ENCODE results near the gene CEBPZOS.
A peak's percentile ranks its signal among the peaks of the same experiment; 100 is the strongest.

The CEBPZOS gene

DNA sequence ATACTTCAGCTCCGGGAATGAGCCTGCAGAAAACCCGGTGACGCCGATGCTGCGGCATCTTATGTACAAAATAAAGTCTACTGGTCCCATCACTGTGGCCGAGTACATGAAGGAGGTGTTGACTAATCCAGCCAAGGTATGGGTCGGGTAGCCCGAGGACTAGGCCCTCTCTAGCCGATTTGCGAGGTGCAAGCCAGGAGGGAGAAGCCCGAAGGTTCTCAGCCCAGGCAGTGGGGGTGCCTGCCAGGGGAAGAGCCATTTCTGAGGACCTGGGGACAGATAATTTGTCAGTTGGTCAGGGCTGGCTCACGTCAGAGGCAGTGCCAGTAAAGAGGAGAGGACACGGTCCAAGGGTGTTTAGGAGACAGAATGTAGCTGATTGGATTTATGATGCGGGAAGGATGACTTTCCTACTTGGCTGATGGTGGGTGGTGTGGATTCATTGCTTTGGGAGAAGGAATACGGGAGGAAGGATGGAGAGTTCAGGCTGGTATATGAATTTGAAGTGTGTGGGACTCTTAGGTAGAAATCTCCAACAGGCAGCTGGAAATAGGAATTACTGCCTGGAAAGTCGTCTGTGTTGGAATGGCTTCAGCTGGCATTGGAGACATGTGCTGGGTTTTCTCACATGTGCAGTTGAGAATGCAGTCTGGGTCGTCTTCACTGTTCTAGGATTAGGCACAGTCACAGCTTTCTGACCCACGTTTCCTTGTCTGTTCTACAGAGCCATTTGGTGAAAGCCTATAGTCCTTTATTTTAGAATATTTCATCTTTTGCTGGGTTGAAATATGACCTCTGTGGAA is 36.0 kb downstream of the CEBPZOS start:
- DNase-seq = peak; percentile 22
- no peak for ATAC-seq

DNA sequence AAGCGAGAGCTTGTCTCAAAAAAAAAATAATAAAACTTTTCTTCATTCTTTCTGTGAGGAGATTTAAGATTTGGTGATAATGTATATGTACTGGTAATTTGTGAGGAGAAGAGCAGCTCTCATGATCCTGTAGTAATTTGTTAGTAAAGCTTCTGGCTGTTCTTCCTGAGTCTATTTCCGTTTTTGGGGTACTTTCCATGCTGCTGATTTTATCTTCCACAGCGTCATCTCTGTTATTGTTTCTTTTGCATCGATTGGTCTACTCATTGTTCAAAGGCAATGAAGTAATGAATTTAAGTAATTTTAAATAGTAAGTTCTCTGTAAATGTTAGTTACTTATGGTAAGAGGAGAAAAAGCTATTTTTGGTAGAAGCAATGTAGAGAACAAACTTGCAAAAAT is 47.1 kb downstream of the CEBPZOS start:
- no peak for DNase-seq
- no peak for ATAC-seq

DNA sequence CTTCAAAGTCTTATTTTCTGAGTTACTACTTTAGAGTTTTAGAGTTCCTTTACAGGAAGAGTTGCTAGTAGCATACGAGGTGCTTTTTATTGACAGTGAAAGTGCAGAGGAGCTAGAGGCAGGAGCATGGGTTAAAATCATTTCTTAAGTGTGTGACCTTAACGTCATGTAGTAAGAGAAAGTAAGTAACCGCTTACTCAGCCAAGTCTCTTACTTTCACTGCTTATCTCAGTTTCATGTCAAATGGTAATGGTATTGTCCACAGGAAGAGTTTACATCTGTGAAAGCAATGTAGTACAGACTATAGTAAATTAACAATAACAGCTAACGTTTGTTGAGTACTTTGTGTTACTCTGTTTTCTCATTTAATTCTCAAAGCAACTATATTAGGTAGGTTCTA is 47.7 kb downstream of the CEBPZOS start:
- ATAC-seq (peak; percentile 63), DNase-seq (no peak)

DNA sequence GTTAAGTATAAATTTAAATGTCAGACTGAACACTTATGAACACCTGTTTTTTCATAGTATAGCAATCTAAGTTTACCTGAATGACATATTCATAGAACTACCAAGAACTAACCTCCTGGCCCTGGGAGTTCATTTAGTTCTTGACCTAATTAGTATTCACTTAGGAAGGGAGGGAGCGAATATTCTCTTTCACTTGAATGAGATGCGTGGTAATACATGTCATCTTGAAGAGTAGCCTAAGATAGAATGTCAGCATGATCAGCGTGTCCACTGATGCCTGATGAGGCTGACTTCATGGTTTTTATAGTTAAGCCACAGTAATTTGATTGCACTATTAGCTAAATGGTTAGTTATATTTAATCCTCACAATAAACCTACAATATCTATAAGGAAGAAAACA is 48.5 kb downstream of the CEBPZOS start:
- ATAC-seq (no peak), DNase-seq (no peak)

DNA sequence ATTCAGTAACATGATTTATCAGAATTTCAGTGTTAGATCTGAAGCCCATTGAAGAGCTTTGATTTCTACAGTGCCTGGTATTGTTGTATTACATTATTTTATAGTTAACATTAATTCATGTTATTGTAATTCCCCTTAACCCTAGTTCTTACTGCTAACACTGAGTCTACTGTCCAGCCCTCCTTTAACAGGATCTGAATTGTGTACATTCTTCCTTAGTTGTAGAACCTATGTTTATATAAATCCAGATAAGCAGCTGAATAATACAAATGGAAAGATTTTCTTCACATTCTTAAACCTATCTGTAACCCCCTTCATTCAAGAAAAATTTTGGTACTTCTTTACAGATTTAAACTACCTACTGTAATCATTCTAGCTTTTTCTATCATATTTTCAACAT is 49.9 kb downstream of the CEBPZOS start:
- ATAC-seq (no peak), DNase-seq (no peak)

DNA sequence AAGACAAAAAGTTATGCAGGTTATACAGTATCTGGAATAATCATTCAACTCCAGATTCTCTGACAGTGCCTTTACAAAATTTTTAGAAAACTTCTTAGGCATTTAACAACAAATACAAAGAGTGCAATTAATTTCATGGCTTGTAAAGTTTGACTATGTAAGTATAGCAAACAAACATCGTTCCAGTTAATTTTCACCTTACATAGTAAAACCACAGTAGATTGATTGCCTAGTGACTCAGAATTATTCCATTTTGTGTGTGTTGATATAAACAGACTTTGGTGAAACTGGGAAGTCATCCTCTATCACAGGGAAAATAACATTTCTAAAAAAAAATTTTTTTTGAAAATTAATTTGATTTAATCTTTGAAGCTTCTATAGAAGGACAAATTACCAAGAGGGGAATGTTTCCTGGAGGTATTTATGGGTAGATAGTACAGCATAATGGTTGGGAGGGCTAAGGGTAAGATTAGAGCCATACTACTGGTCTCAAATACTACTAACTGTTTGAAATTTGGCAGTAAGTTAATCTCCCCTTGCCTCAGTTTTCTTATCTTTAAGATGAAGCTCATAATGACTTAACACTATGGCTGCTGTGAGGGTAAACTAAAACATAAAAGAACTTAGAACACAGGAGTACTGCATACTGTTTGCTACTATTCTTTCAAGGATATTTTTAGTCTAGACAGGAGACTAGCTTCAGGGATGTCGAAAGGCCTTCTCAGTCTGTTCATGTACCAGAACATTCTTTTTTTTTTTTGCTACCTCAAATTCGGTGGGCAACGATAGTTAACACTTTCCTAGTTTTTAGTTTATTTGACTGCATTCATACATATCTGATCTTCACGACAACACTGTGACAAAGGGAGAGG is 54.8 kb downstream of the CEBPZOS start:
- ATAC-seq (no peak), DNase-seq (no peak)

All from stimulated activated naive CD8-positive, alpha-beta T cell treated with anti-CD3 and anti-CD28 coated beads, Interleukin-15, Interleukin-2, amounts not matched to agents 100 U/mL and 50 U/mL, for 24 hours (primary cell).